Panc1 (cell line): Measurements from ENCODE around the gene APOC3.

Experiments
- CTCF ChIP-seq: fragments of 450-650 bp; IDR thresholded peaks from 2 replicates; pipeline ENCODE4 v1.5.1; 2017; ENCODE audit warnings: mild to moderate bottlenecking
- TCF7L2 ChIP-seq: IDR thresholded peaks from 2 replicates; pipeline ENCODE4 v1.6.1; 2011; ENCODE audit warnings: mild to moderate bottlenecking, low read depth, low read length, inconsistent platforms

- no peak for TF ChIP-seq CTCF
- no peak for TF ChIP-seq TCF7L2
Observed at GRCh38 chr11:116856423-116856822, 26.7 kb downstream of the APOC3 start.
